Ishikawa (cell line): ENCODE results near the gene AK9.

ENCODE experiments used
- CEBPB ChIP-seq: IDR thresholded peaks from 2 replicates; pipeline ENCODE4 v1.6.1; 2012
- CREB1 ChIP-seq: IDR thresholded peaks from 2 replicates; pipeline ENCODE4 v1.6.1; 2012; ENCODE audit warnings: low read depth
- EGR1 ChIP-seq: IDR thresholded peaks from 2 replicates; pipeline ENCODE4 v1.6.1; 2012
- EP300 ChIP-seq: IDR thresholded peaks from 2 replicates; pipeline ENCODE4 v1.6.1; 2012; ENCODE audit warnings: borderline replicate concordance
- FOXM1 ChIP-seq: IDR thresholded peaks from 2 replicates; pipeline ENCODE4 v1.6.1; 2012; ENCODE audit warnings: low read depth, borderline replicate concordance
- MAX ChIP-seq: IDR thresholded peaks from 2 replicates; pipeline ENCODE4 v1.6.1; 2012
- NFIC ChIP-seq: IDR thresholded peaks from 2 replicates; pipeline ENCODE4 v1.6.1; 2012
- RAD21 ChIP-seq: IDR thresholded peaks from 2 replicates; pipeline ENCODE4 v1.6.1; 2012; ENCODE audit warnings: low read depth
- REST ChIP-seq: IDR thresholded peaks from 2 replicates; pipeline ENCODE4 v1.6.1; 2012; ENCODE audit warnings: low read depth, mild to moderate bottlenecking
- TAF1 ChIP-seq: IDR thresholded peaks from 2 replicates; pipeline ENCODE4 v1.6.1; 2012; ENCODE audit warnings: low read depth, mild to moderate bottlenecking
- TCF12 ChIP-seq: IDR thresholded peaks from 2 replicates; pipeline ENCODE4 v1.6.1; 2012; ENCODE audit warnings: low read depth
- TEAD4 ChIP-seq: IDR thresholded peaks from 2 replicates; pipeline ENCODE4 v1.6.1; 2012
- USF1 ChIP-seq: IDR thresholded peaks from 2 replicates; pipeline ENCODE4 v1.6.1; 2012
- YY1 ChIP-seq: IDR thresholded peaks from 2 replicates; pipeline ENCODE4 v1.6.1; 2012; ENCODE audit warnings: low read depth
- ZBTB7A ChIP-seq: IDR thresholded peaks from 2 replicates; pipeline ENCODE4 v1.6.1; 2012; ENCODE audit warnings: low read depth

The AK9 gene

GRCh38 chr6:109738667-109739066 is 47.7 kb upstream of the AK9 start:
- TF ChIP-seq CEBPB (no peak), EP300 (no peak), NFIC (no peak), USF1 (no peak), TAF1 (no peak), FOXM1 (no peak), CREB1 (no peak), MAX (no peak), RAD21 (no peak), TCF12 (no peak), EGR1 (no peak), YY1 (no peak), REST (no peak), ZBTB7A (no peak), TEAD4 (no peak)

- TF ChIP-seq EGR1 (no peak), YY1 (no peak), FOXM1 (no peak), TAF1 (no peak), USF1 (no peak), EP300 (no peak), NFIC (no peak), CEBPB (no peak), TEAD4 (no peak), ZBTB7A (no peak), REST (no peak), RAD21 (no peak), MAX (no peak), TCF12 (no peak), CREB1 (no peak)
Observed at GRCh38 chr6:109738255-109738654, 47.3 kb upstream of the AK9 start.

- no peak for TF ChIP-seq CREB1
- no peak for TF ChIP-seq RAD21
- no peak for TF ChIP-seq FOXM1
- TF ChIP-seq USF1: no peak
- no peak for TF ChIP-seq NFIC
- TF ChIP-seq REST: no peak
- no peak for TF ChIP-seq ZBTB7A
- no peak for TF ChIP-seq EP300
- no peak for TF ChIP-seq TAF1
- no peak for TF ChIP-seq YY1
- no peak for TF ChIP-seq TEAD4
- no peak for TF ChIP-seq MAX
- TF ChIP-seq TCF12: no peak
- no peak for TF ChIP-seq CEBPB
- no peak for TF ChIP-seq EGR1
Observed at GRCh38 chr6:109736273-109737025, 45.4 kb upstream of the AK9 start.
